ENCODE results near the gene LIX1.

The LIX1 gene

GRCh38 chr5:97102010-97102470 is 40.4 kb downstream of the LIX1 start (continued):
- TF ChIP-seq ZBTB17 (tag by site-specific recombination; IDR thresholded peaks at IDR 0.05) = no peak
- no peak for TF ChIP-seq ZNF221 (tag by site-specific recombination; IDR thresholded peaks at IDR 0.05; ENCODE audit: borderline replicate concordance)
- no peak for TF ChIP-seq PRDM2 (tag by site-specific recombination; IDR thresholded peaks at IDR 0.05; ENCODE audit: borderline replicate concordance)
- TF ChIP-seq ZNF513 (tag by site-specific recombination; IDR thresholded peaks at IDR 0.05) = no peak
- TF ChIP-seq ZNF785 (tag by site-specific recombination; IDR thresholded peaks at IDR 0.05) = no peak
- no peak for TF ChIP-seq ZNF571 (tag by site-specific recombination; IDR thresholded peaks at IDR 0.05)
- TF ChIP-seq ZNF621 (tag by site-specific recombination; IDR thresholded peaks at IDR 0.05) = no peak
- no peak for TF ChIP-seq TCF7L2 (IDR thresholded peaks at IDR 0.05; ENCODE audit: borderline replicate concordance, low read depth, low read length)
- TF ChIP-seq ZNF792 (tag by site-specific recombination; IDR thresholded peaks at IDR 0.05) = no peak
- peak; percentile 62 for TF ChIP-seq PRDM4 (tag by site-specific recombination; IDR thresholded peaks at IDR 0.05)
- no peak for TF ChIP-seq ZNF398 (tag by site-specific recombination; IDR thresholded peaks at IDR 0.05)
- no peak for TF ChIP-seq BCL11B (tag by site-specific recombination; IDR thresholded peaks at IDR 0.05; ENCODE audit: low read depth)
- TF ChIP-seq ZNF248 (tag by site-specific recombination; IDR thresholded peaks at IDR 0.05) = no peak
- no peak for TF ChIP-seq ZNF184 (tag by site-specific recombination; IDR thresholded peaks at IDR 0.05)
- no peak for TF ChIP-seq YY2 (tag by site-specific recombination; IDR thresholded peaks at IDR 0.05)
- no peak for TF ChIP-seq ZNF26 (tag by site-specific recombination; IDR thresholded peaks at IDR 0.05)
- TF ChIP-seq ZBTB6 (tag by site-specific recombination; IDR thresholded peaks at IDR 0.05) = 0 out of 2 replicates have a peak, but pooled peaks have one; percentile 11
- TF ChIP-seq ZNF324 (tag by site-specific recombination; IDR thresholded peaks at IDR 0.05) = no peak
- TF ChIP-seq ZBTB44 (tag by site-specific recombination; IDR thresholded peaks at IDR 0.05) = 0 out of 2 replicates have a peak, but pooled peaks have one; percentile 7
- no peak for TF ChIP-seq ZSCAN18 (tag by site-specific recombination; IDR thresholded peaks at IDR 0.05)
- no peak for TF ChIP-seq KLF8 (tag by site-specific recombination; IDR thresholded peaks at IDR 0.05)
- no peak for TF ChIP-seq ZNF404 (tag by site-specific recombination; IDR thresholded peaks at IDR 0.05)
